ENCODE data around the gene RNF2. TPM values are rescaled to one million over a fixed set of nuclear protein-coding genes. Genes with fewer than 3 reads are reported as not detected.

RNF2 gene
- total RNA-seq, 2 experiments from 2014 or later, result 17.8 to 24.7 TPM

DNA sequence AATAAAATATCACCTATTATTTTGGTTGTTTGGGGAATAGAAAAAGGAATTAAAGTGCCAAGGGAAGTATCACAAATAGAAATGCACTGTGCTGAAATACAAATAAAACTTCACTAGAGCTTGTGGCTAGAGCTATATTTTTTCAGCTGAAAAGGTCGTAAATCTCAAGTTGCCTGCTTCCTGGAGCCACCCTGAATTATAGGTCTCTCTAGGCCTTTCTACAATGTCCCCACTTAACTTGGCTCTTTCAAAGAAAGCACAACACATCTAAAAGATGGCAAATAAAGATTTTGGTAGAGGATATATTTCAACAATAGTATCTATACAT, 5.0 kb upstream of the RNF2 start:
- CTCF ChIA-PET (ENCODE audit: unreplicated experiment), result no interaction called here
- Histone ChIP-seq H3K36me3 (ENCODE audit: insufficient read depth, low read length) (no peaks in the 10 kb centered on the region), H3K4me2 (ENCODE audit: low read length) (no peak overlapping the region), H3K9me2 (ENCODE audit: insufficient read depth, low read length) (no peaks in the 10 kb centered on the region), H2AFZ (ENCODE audit: low read length) (no peak overlapping the region), H3K4me3 (ENCODE audit: low read depth, low read length, poor library complexity, severe bottlenecking) (no peak overlapping the region), H4K20me1 (ENCODE audit: insufficient read depth, low read length) (no peaks in the 10 kb centered on the region), H3K9me3 (ENCODE audit: low read length) (no peaks in the 10 kb centered on the region), H3K4me1 (ENCODE audit: insufficient read depth, low read length, poor library complexity, severe bottlenecking) (no peaks in the 10 kb centered on the region), H3K27ac (ENCODE audit: low read depth, low read length, poor library complexity, severe bottlenecking) (no peak overlapping the region), H3K79me2 (ENCODE audit: insufficient read depth, low read depth, low read length) (no peaks in the 10 kb centered on the region)
- intact Hi-C loops (cut with micrococcal nuclease; ENCODE audit: unreplicated experiment), result loop anchor here (5.0 to 10.0 kb wide), 2 partner anchors 233 to 986 kb away; partner anchors contain the start of gene TSEN15
- no peak for DNase-seq (ENCODE audit: low spot score)
- POLR2A ChIA-PET, result interaction anchor here (0.7 to 0.9 kb wide), 2 partner anchors 12 to 126 kb away, joined by 3 to 5 read pairs; no protein-coding TSS in a partner anchor
- BruUV-seq (replicated peaks), result no TSS peak
- TF ChIP-seq, protein P1, sequence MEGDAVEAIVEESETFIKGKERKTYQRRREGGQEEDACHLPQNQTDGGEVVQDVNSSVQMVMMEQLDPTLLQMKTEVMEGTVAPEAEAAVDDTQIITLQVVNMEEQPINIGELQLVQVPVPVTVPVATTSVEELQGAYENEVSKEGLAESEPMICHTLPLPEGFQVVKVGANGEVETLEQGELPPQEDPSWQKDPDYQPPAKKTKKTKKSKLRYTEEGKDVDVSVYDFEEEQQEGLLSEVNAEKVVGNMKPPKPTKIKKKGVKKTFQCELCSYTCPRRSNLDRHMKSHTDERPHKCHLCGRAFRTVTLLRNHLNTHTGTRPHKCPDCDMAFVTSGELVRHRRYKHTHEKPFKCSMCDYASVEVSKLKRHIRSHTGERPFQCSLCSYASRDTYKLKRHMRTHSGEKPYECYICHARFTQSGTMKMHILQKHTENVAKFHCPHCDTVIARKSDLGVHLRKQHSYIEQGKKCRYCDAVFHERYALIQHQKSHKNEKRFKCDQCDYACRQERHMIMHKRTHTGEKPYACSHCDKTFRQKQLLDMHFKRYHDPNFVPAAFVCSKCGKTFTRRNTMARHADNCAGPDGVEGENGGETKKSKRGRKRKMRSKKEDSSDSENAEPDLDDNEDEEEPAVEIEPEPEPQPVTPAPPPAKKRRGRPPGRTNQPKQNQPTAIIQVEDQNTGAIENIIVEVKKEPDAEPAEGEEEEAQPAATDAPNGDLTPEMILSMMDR (conservative IDR thresholded peaks at IDR 0.05; ENCODE audit: low read length), result no peak
- TF ChIP-seq EZH2phosphoT487 (IDR thresholded peaks at IDR 0.05; ENCODE audit: borderline replicate concordance, low read depth, low read length), result no peak

DNA sequence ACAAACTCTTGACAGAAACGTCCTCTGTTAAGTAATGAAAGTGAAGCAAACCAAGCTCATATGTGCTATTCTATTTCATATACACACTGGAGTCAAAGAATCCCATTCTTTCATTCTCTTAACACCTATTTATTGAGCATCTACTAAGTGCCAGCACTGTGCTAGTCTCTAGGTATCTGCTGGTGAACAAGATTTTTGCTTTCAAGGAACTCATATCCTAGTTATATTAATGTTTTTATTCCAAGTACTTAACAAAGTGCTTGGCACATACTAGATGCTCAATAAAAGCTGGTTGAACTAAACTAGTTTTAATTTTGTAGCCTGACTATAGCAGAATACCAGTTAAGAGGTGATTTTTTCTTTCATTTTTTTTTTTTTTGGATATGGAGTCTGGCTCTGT, 3.6 kb upstream of the RNF2 start:
- Histone ChIP-seq H3K36me3 (ENCODE audit: insufficient read depth, low read length) (no peaks in the 10 kb centered on the region), H3K4me3 (ENCODE audit: low read depth, low read length, poor library complexity, severe bottlenecking) (no peak overlapping the region), H3K9me2 (ENCODE audit: insufficient read depth, low read length) (no peaks in the 10 kb centered on the region), H3K27ac (ENCODE audit: low read depth, low read length, poor library complexity, severe bottlenecking) (no peak overlapping the region), H2AFZ (ENCODE audit: low read length) (no peak overlapping the region), H3K4me2 (ENCODE audit: low read length) (no peak overlapping the region), H3K4me1 (ENCODE audit: insufficient read depth, low read length, poor library complexity, severe bottlenecking) (peaks cover 2% of the 10 kb centered on the region), H4K20me1 (ENCODE audit: insufficient read depth, low read length) (peaks cover 5% of the 10 kb centered on the region; the same call in 1 of the 2 replicates), H3K9me3 (ENCODE audit: low read length) (no peaks in the 10 kb centered on the region), H3K79me2 (ENCODE audit: insufficient read depth, low read depth, low read length) (peaks cover 7% of the 10 kb centered on the region)
- POLR2A ChIA-PET, result no interaction called here
- CTCF ChIA-PET (ENCODE audit: unreplicated experiment), result no interaction called here
- DNase-seq (ENCODE audit: low spot score), result no peak
- intact Hi-C loops (cut with micrococcal nuclease; ENCODE audit: unreplicated experiment), result loop anchor here (5.0 to 10.0 kb wide), 2 partner anchors 234 to 987 kb away; partner anchors contain the start of gene TSEN15
- BruUV-seq (replicated peaks), result no TSS peak
- TF ChIP-seq, protein P1 (conservative IDR thresholded peaks at IDR 0.05; ENCODE audit: low read length), result no peak

DNA sequence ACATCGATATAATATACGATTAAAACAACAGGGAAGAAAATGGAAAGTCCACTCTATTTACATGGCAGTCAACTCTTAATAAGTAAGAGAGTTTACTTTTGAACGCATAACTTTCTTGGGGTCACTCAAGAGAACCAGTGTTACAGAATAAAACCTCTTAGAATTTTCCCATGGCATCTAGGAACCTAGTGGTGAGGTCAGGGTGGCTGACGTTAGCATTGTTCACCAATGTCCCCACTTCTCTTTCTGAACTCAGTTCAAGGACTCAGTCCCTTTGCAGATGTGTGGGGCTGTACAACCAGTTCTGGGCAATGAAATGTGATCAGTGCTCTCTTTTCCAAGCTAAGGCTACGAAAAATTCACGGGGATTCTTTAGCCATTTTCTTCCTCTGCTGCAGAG, 2.6 kb upstream of the RNF2 start:
- peaks cover 15% of the 10 kb centered on the region for H4K20me1 ChIP-seq (ENCODE audit: insufficient read depth, low read length)
- ChIA-PET POLR2A (no interaction called here), CTCF (ENCODE audit: unreplicated experiment) (no interaction called here)
- H3K4me3 ChIP-seq (ENCODE audit: low read depth, low read length, poor library complexity, severe bottlenecking), result no peak overlapping the region
- H3K4me2 ChIP-seq (ENCODE audit: low read length), result no peak overlapping the region
- intact Hi-C loops (cut with micrococcal nuclease; ENCODE audit: unreplicated experiment), result loop anchor here (5.0 to 10.0 kb wide), 2 partner anchors 235 to 988 kb away; partner anchors contain the start of gene TSEN15
- no peaks in the 10 kb centered on the region for H3K9me3 ChIP-seq (ENCODE audit: low read length)
- no peaks in the 10 kb centered on the region for H3K9me2 ChIP-seq (ENCODE audit: insufficient read depth, low read length)
- H3K4me1 ChIP-seq (ENCODE audit: insufficient read depth, low read length, poor library complexity, severe bottlenecking), result peaks cover 11% of the 10 kb centered on the region
- H3K79me2 ChIP-seq (ENCODE audit: insufficient read depth, low read depth, low read length), result peaks cover 17% of the 10 kb centered on the region
- no TSS peak for BruUV-seq (replicated peaks)
- TF ChIP-seq EZH2phosphoT487 (IDR thresholded peaks at IDR 0.05; ENCODE audit: borderline replicate concordance, low read depth, low read length), result no peak
- TF ChIP-seq, protein P1 (conservative IDR thresholded peaks at IDR 0.05; ENCODE audit: low read length), result no peak
- no peak overlapping the region for H3K27ac ChIP-seq (ENCODE audit: low read depth, low read length, poor library complexity, severe bottlenecking)
- no peak for DNase-seq (ENCODE audit: low spot score)
- no peak overlapping the region for H2AFZ ChIP-seq (ENCODE audit: low read length)
- H3K36me3 ChIP-seq (ENCODE audit: insufficient read depth, low read length), result no peaks in the 10 kb centered on the region

All from OCI-LY7 (cell line).